ENCODE data around the gene C10orf90.

DNA sequence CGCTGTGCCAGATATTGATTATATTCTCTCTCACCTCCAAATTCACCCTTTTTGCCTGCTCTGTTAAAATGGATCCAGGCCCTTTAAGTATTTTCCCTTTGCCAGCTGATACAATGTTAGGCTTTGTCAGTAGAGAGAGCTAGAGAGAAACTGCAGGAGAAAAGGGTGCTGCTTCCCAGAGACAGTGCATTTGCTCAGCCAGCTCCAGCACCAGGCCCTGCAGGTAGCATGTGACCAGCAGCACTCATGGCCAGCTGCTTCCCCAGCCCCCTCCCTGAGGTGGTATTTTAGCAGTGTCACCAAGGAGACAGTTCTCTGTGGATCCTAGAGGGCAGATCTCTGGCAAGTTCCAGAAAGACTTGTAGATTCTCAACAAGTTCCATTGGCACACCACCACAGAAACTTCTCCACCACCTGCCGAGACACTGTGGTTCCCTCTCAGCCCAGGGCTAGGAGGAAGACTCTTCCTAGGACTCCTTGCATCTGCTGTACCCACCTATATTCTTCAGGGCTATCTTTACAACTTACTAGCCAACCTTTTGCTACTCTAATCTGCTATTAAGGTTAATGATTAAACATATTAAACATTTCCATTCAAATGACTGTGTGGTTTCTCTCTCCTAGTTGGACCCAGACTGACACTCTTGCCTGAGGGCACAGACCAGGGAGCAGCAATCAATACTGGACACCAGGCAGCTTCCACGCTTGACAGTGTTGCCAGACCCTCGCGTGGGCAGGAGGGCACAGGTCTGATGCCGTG is 246.6 kb downstream of the C10orf90 start:
- TF ChIP-seq, protein P1, sequence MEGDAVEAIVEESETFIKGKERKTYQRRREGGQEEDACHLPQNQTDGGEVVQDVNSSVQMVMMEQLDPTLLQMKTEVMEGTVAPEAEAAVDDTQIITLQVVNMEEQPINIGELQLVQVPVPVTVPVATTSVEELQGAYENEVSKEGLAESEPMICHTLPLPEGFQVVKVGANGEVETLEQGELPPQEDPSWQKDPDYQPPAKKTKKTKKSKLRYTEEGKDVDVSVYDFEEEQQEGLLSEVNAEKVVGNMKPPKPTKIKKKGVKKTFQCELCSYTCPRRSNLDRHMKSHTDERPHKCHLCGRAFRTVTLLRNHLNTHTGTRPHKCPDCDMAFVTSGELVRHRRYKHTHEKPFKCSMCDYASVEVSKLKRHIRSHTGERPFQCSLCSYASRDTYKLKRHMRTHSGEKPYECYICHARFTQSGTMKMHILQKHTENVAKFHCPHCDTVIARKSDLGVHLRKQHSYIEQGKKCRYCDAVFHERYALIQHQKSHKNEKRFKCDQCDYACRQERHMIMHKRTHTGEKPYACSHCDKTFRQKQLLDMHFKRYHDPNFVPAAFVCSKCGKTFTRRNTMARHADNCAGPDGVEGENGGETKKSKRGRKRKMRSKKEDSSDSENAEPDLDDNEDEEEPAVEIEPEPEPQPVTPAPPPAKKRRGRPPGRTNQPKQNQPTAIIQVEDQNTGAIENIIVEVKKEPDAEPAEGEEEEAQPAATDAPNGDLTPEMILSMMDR (conservative IDR thresholded peaks at IDR 0.05; ENCODE audit: low read depth, low read length) = no peak
- TF ChIP-seq EZH2 (IDR thresholded peaks at IDR 0.05; ENCODE audit: low read length, unreplicated experiment) = no peak
- no peak for TF ChIP-seq EZH2phosphoT487 (IDR thresholded peaks at IDR 0.05; ENCODE audit: borderline replicate concordance, low read length)
